ENCODE measurements around the gene PDE6G.

DNA sequence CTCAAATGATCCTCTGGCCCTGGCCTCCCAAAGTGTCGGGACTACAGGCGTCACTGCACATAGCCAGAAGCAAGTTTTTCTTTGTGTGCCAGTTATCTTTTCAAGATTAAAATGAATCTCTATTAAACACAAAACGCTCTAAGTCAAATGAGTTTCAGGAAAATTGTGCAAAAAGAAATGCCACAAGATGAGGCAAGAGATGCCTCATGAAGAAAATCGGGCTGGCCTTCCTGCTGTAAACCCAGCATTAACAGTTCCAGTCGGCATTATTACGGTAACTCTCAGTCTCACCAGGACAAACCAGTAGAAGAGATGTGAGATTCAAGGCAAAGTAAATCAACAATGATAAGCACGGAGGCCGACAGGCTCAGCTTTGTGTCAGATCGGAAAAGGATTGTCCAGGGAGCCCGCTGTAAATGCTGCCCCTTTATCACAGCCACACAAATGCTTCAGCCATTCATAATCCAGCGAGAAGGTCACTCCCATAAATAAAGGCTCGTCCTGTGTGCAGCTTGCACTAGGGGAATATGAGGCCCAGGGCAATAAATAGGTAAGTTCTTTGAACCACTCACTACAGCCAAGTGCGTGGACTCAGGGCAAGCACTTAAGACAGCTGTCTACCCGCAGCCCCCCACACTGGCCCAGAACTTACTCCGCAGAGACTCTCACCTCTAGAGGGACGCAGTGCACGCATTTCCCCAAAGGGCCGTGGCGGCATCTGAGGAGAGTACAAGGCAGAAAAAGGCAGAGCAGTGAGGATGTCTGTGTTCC lies 46.6 kb downstream of the PDE6G start:
- TF ChIP-seq, protein P1, sequence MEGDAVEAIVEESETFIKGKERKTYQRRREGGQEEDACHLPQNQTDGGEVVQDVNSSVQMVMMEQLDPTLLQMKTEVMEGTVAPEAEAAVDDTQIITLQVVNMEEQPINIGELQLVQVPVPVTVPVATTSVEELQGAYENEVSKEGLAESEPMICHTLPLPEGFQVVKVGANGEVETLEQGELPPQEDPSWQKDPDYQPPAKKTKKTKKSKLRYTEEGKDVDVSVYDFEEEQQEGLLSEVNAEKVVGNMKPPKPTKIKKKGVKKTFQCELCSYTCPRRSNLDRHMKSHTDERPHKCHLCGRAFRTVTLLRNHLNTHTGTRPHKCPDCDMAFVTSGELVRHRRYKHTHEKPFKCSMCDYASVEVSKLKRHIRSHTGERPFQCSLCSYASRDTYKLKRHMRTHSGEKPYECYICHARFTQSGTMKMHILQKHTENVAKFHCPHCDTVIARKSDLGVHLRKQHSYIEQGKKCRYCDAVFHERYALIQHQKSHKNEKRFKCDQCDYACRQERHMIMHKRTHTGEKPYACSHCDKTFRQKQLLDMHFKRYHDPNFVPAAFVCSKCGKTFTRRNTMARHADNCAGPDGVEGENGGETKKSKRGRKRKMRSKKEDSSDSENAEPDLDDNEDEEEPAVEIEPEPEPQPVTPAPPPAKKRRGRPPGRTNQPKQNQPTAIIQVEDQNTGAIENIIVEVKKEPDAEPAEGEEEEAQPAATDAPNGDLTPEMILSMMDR (IDR thresholded peaks at IDR 0.05) = no peak
- TF ChIP-seq POLR2A (IDR thresholded peaks at IDR 0.05) (no peak), POLR2AphosphoS5 (IDR thresholded peaks at IDR 0.05; ENCODE audit: insufficient read depth in 1 of 2, low read depth in 1 of 2) (no peak)
